HepG2 (cell line): ENCODE data around the gene WDHD1. TPM values are rescaled to one million over a fixed set of nuclear protein-coding genes. Genes with fewer than 3 reads are reported as not detected.

Experiments used
- ATAC-seq: fragments of 200-7000 bp; cut with Tn5 transposase; 3 replicates; pipeline ENCODE4 v1.9.1; 2020; ENCODE audit warnings: mild to moderate bottlenecking, moderate library complexity
- BruUV-seq: library from RNA; stranded (reverse); fragments of 400-500 nt; replicated peaks from 2 replicates; lab custom pipeline; 2021; lab: Mats Ljungman, UMichigan
- CTCF ChIA-PET: fragments of 300-600 bp; formaldehyde crosslinking; extraction: SDS; loops from one replicate; lab custom pipeline; 2021; ENCODE audit warnings: low total read pairs, inconsistent platforms, low intra/inter-chr PET ratio; lab: Yijun Ruan, JAX
- POLR2A ChIA-PET: fragments of 350-600 bp; sonication (Branson Sonifier 250); formaldehyde crosslinking; loops from one replicate; lab custom pipeline; 2020; ENCODE audit warnings: antibody characterized with exemption, inconsistent platforms; lab: Yijun Ruan, JAX
- DNase-seq: peaks from one replicate; pipeline ENCODE4 v3.0.0-alpha.2; 2015; ENCODE audit warnings: low spot score
- FAIRE-seq: peaks from 3 replicates; lab custom pipeline; 2011; peaks lifted over from hg19 to GRCh38; lab: Jason Lieb, UNC
- H2AFZ ChIP-seq: one replicate; pipeline ENCODE4 v1.6.1; 2011; ENCODE audit warnings: low read length, inconsistent platforms
- H3K27ac ChIP-seq: fragments of 300-600 bp; 3 replicates; pipeline ENCODE4 v1.8.0; 2011; ENCODE audit warnings: mixed run types, mild to moderate bottlenecking, mixed read lengths, low read length, inconsistent platforms; ENCODE audit not compliant: insufficient read depth; ENCODE audit errors: extremely low read length
- H3K27me3 ChIP-seq, 2 experiments: fragments of 200-600 bp in 1 of 2; 2 replicates in 1 of 2; 3 replicates in 1 of 2; pipeline versions ENCODE4 v1.6.0 to v1.8.0; 2011; ENCODE audit warnings: low read length in 2 of 2, mild to moderate bottlenecking in 2 of 2, moderate library complexity in 2 of 2, inconsistent platforms in 1 of 2; ENCODE audit not compliant: insufficient read depth in 2 of 2, control insufficient read depth in 1 of 2
- H3K36me3 ChIP-seq, 2 experiments: fragments of 200-600 bp in 1 of 2; replicated peaks in 1 of 2; 2 replicates in 1 of 2; 3 replicates in 1 of 2; pipeline versions ENCODE4 v1.5.1 to v1.8.0; 2011; ENCODE audit warnings: low read length in 2 of 2, inconsistent platforms in 1 of 2; ENCODE audit not compliant: insufficient read depth in 2 of 2, control insufficient read depth in 1 of 2
- H3K4me1 ChIP-seq: 2 replicates; pipeline ENCODE4 v1.5.1; 2012; ENCODE audit warnings: low read length, inconsistent platforms; ENCODE audit not compliant: insufficient read depth
- H3K4me2 ChIP-seq: 2 replicates; pipeline ENCODE4 v1.6.0; 2011; ENCODE audit warnings: low read depth, low read length, inconsistent platforms
- H3K4me3 ChIP-seq, 3 experiments: fragments of 200-600 bp in 1 of 3; sonication (generic), shearing (Covaris generic) in 1 of 3; replicated peaks in 1 of 3; 2 replicates each; pipeline ENCODE4 v1.5.1; 2011 to 2016; ENCODE audit warnings: low read length in 3 of 3, inconsistent platforms in 2 of 3, low read depth in 2 of 3, mild to moderate bottlenecking in 2 of 3, control low read depth in 1 of 3, mixed read lengths in 1 of 3; ENCODE audit not compliant: insufficient read depth in 1 of 3
- H3K79me2 ChIP-seq: one replicate; pipeline ENCODE4 v1.6.1; 2011; ENCODE audit warnings: low read length, inconsistent platforms; ENCODE audit not compliant: insufficient read depth
- H3K9ac ChIP-seq: 2 replicates; pipeline ENCODE4 v1.6.0; 2011; ENCODE audit warnings: mild to moderate bottlenecking, low read depth, low read length, inconsistent platforms; ENCODE audit not compliant: insufficient read depth
- H3K9me3 ChIP-seq: 2 replicates; pipeline ENCODE4 v1.5.1; 2012; ENCODE audit warnings: mild to moderate bottlenecking, low read length
- H4K20me1 ChIP-seq: 2 replicates; pipeline ENCODE4 v1.6.0; 2011; ENCODE audit warnings: inconsistent platforms, mild to moderate bottlenecking, low read length, moderate library complexity; ENCODE audit not compliant: insufficient read depth
- AGO1 ChIP-seq: fragments of 200-400 bp; formaldehyde crosslinking; IDR thresholded peaks from 2 replicates; pipeline ENCODE4 v1.6.1; 2017; ENCODE audit warnings: mild to moderate bottlenecking, low read depth, low read length, moderate library complexity; ENCODE audit not compliant: poor library complexity, severe bottlenecking
- ETV6 ChIP-seq: sonication (generic); formaldehyde crosslinking; conservative IDR thresholded peaks from 2 replicates; pipeline ENCODE4 v1.4.0; 2020; ENCODE audit warnings: missing genetic modification reagents
- HOXA7 ChIP-seq: sonication (generic); formaldehyde crosslinking; IDR thresholded peaks from 2 replicates; pipeline ENCODE4 v1.8.1; 2022; ENCODE audit warnings: mild to moderate bottlenecking, missing genetic modification reagents, moderate library complexity
- KDM4B ChIP-seq: sonication (generic); formaldehyde crosslinking; IDR thresholded peaks from 2 replicates; pipeline ENCODE4 v1.4.0; 2020; ENCODE audit warnings: missing genetic modification reagents
- RCOR2 ChIP-seq: IDR thresholded peaks from 2 replicates; pipeline ENCODE4 v1.6.1; 2016; ENCODE audit warnings: missing biosample characterization, missing genetic modification reagents
- RXRA ChIP-seq: sonication (generic); formaldehyde crosslinking; IDR thresholded peaks from 2 replicates; pipeline ENCODE4 v1.5.1; 2020; ENCODE audit warnings: missing genetic modification reagents
- SIX1 ChIP-seq: sonication (generic); formaldehyde crosslinking; IDR thresholded peaks from 2 replicates; pipeline ENCODE4 v1.4.0; 2020; ENCODE audit warnings: missing genetic modification reagents, borderline replicate concordance
- TGIF2 ChIP-seq: IDR thresholded peaks from 2 replicates; pipeline ENCODE4 v1.6.1; 2016; ENCODE audit warnings: control low read depth, missing compliant biosample characterization
- ZNF121 ChIP-seq: sonication (generic); formaldehyde crosslinking; IDR thresholded peaks from 2 replicates; pipeline ENCODE4 v1.5.0; 2020; ENCODE audit warnings: mild to moderate bottlenecking, missing genetic modification reagents
- ZNF230 ChIP-seq: sonication (generic); formaldehyde crosslinking; IDR thresholded peaks from 2 replicates; pipeline ENCODE4 v1.4.0; 2020; ENCODE audit warnings: mild to moderate bottlenecking, missing genetic modification reagents
- ZNF251 ChIP-seq: sonication (generic); formaldehyde crosslinking; IDR thresholded peaks from 2 replicates; pipeline ENCODE4 v1.9.0; 2021; ENCODE audit warnings: mild to moderate bottlenecking, missing genetic modification reagents
- ZNF260 ChIP-seq: sonication (generic); formaldehyde crosslinking; IDR thresholded peaks from 2 replicates; pipeline ENCODE4 v1.4.0; 2020; ENCODE audit warnings: missing genetic modification reagents, low read depth, mild to moderate bottlenecking, borderline replicate concordance
- ZNF605 ChIP-seq: sonication (generic); formaldehyde crosslinking; IDR thresholded peaks from 2 replicates; pipeline ENCODE4 v1.8.0; 2022; ENCODE audit warnings: mild to moderate bottlenecking, missing genetic modification reagents
- ZNF766 ChIP-seq: sonication (generic); formaldehyde crosslinking; IDR thresholded peaks from 2 replicates; pipeline ENCODE4 v1.5.0; 2020; ENCODE audit warnings: missing genetic modification reagents, borderline replicate concordance
- ZNF768 ChIP-seq: sonication (generic); formaldehyde crosslinking; IDR thresholded peaks from 2 replicates; pipeline ENCODE4 v1.4.0; 2020; ENCODE audit warnings: missing genetic modification reagents
- WGBS: methylation state at CpG from one replicate; pipeline ENCODE4 v1.1.6; 2017; ENCODE audit warnings: low lambda C conversion rate; 5-methylcytosine and 5-hydroxymethylcytosine counted together
- in situ Hi-C: cut with HindIII; loops from 2 replicates; pipeline ENCODE4 v1.10.0; 2017; ENCODE audit warnings: low pct_unique_long_range_greater_than_20kb; ENCODE audit not compliant: extremely low pct_ligation_motif_present
- intact Hi-C: fragments of 100-400 bp; cut with micrococcal nuclease; formaldehyde crosslinking; loops from one replicate; pipeline ENCODE4 v1.10.0; 2022; ENCODE audit not compliant: unreplicated experiment
- polyA plus RNA-seq, 8 experiments: library from polyadenylated mRNA; depleted of rRNA in 3 of 8; stranded (reverse) in 7 of 8; unstranded in 1 of 8; fragments of >200 nt; fragmentation: Illumina TruSeq in 4 of 8; extraction: Trizol in 4 of 8; gene quantifications; 2 replicates each; pipeline versions ENCODE4 v1.2.1 to v1.2.3, GENCODE V29; 2011 to 2016; ENCODE audit warnings: low read depth in 4 of 8, missing spikeins in 1 of 8, mixed read lengths in 1 of 8; ENCODE audit not compliant: insufficient read depth in 1 of 8
- total RNA-seq, 5 experiments: library from RNA; depleted of rRNA; stranded (reverse); fragments of >200 nt; fragmentation: Illumina TruSeq; extraction: Trizol; gene quantifications; 2 replicates each; pipeline ENCODE4 v1.2.3, GENCODE V29; 2016; ENCODE audit warnings: low read depth in 1 of 5
- TF ChIP-seq, protein P1 (sequence below): sonication (generic); formaldehyde crosslinking; IDR thresholded peaks from 2 replicates; pipeline ENCODE4 v1.5.0; 2020; ENCODE audit warnings: mild to moderate bottlenecking, missing genetic modification reagents
- TF ChIP-seq, protein P2 (sequence below): sonication (generic); formaldehyde crosslinking; conservative IDR thresholded peaks from 2 replicates; pipeline ENCODE4 v1.8.0; 2022; ENCODE audit warnings: missing genetic modification reagents

Gene WDHD1
- total and polyA plus RNA-seq, 2 of the 13 experiments (the other 11 are each of a cell fraction or from before 2014, with no cell fraction given) = 5.5 to 27.5 TPM

DNA sequence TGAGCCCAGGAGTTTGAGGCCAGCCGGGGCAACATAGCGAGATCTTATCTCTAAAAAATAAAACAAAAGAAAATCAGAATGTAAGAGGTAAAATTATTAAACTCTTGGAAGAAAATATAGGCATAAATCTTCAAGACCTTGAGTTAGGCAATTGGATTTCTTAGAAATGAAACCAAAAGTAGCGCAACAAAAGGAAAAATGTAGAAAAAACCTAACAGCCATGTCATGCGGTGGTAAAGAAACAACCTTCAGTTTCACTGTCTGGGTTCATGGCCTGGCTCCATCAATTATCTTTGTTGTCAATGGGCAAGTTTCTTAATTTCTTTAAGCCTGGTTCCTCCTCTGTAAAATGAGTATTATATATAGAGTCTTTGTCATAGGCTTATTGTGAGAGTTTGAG, 118.7 kb downstream of the WDHD1 start:
- CTCF ChIA-PET = no interaction called here
- DNase-seq = no peak
- intact Hi-C loops = loop anchor here (10.0 kb wide), 2 partner anchors 67 to 343 kb away; partner anchors contain the start of gene SAMD4A
- POLR2A ChIA-PET = no interaction called here
- H3K27me3 ChIP-seq = no peaks in the 10 kb centered on the region
- no peak overlapping the region for H3K9ac ChIP-seq
- FAIRE-seq = no peak
- no peak overlapping the region for H3K27ac ChIP-seq
- H3K4me3 ChIP-seq = no peak overlapping the region
- H3K36me3 ChIP-seq = no peaks in the 10 kb centered on the region
- WGBS = 73% methylated on average over 4 of the region's 4 CpGs
- no peak for ATAC-seq
- BruUV-seq = no TSS peak
- peaks cover 5% of the 10 kb centered on the region for H3K4me1 ChIP-seq
- in situ Hi-C loops = no loop called here
- peak; percentile 25; the same call in 1 of the 2 replicates for TF ChIP-seq ZNF121 (CRISPR knock-in tag)
- TF ChIP-seq ZNF230 (CRISPR knock-in tag) = no peak
- TF ChIP-seq, all 625 proteins: peak for 1
- Histone ChIP-seq H3K9me3 (no peaks in the 10 kb centered on the region), H3K4me2 (no peak overlapping the region), H3K79me2 (no peaks in the 10 kb centered on the region), H2AFZ (no peak overlapping the region), H4K20me1 (no peaks in the 10 kb centered on the region)

DNA sequence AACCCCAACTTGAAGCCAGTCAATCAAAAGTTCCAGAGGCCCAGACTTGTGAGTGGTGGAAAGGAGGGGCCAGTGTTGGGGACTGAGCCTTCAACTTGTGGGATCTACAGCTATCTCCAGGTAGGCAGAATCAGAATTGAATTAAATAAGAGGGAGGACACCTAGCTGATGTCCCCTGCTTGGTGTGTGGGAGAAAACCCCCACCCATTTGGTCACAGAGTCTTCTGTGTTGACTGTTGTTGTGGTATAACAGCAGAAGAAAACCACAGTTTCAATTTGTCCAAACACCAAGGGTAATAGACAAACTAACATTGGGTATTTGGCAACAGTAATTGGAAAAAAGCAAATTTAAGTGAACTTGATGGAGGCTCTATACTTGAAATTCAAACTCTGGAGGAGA, 120.8 kb downstream of the WDHD1 start:
- Histone ChIP-seq H2AFZ (no peak overlapping the region), H3K9ac (no peak overlapping the region), H4K20me1 (no peaks in the 10 kb centered on the region), H3K4me2 (no peak overlapping the region), H3K9me3 (no peaks in the 10 kb centered on the region), H3K36me3 (no peaks in the 10 kb centered on the region), H3K4me1 (peaks cover 10% of the 10 kb centered on the region), H3K79me2 (peaks cover 7% of the 10 kb centered on the region), H3K27ac (no peak overlapping the region), H3K4me3 (no peak overlapping the region), H3K27me3 (no peaks in the 10 kb centered on the region; a peak in 1 of 5 replicates)
- ChIA-PET CTCF (no interaction called here), POLR2A (no interaction called here)
- intact Hi-C loops = loop anchor here (10.0 kb wide), 2 partner anchors 69 to 341 kb away; partner anchors contain the start of gene SAMD4A
- BruUV-seq = no TSS peak
- FAIRE-seq (no peak), ATAC-seq (no peak), DNase-seq (no peak)
- in situ Hi-C loops = no loop called here
- TF ChIP-seq TGIF2 (CRISPR knock-in tag) (no peak), ZNF605 (CRISPR knock-in tag) (no peak), ZNF766 (no peak), ZNF251 (no peak), KDM4B (CRISPR knock-in tag) (no peak), ZNF260 (CRISPR knock-in tag) (no peak), RCOR2 (CRISPR knock-in tag) (no peak), ETV6 (CRISPR knock-in tag) (no peak), RXRA (CRISPR knock-in tag) (no peak), AGO1 (no peak), SIX1 (CRISPR knock-in tag) (no peak), ZNF768 (CRISPR knock-in tag) (no peak), HOXA7 (no peak)
- TF ChIP-seq, protein P1, sequence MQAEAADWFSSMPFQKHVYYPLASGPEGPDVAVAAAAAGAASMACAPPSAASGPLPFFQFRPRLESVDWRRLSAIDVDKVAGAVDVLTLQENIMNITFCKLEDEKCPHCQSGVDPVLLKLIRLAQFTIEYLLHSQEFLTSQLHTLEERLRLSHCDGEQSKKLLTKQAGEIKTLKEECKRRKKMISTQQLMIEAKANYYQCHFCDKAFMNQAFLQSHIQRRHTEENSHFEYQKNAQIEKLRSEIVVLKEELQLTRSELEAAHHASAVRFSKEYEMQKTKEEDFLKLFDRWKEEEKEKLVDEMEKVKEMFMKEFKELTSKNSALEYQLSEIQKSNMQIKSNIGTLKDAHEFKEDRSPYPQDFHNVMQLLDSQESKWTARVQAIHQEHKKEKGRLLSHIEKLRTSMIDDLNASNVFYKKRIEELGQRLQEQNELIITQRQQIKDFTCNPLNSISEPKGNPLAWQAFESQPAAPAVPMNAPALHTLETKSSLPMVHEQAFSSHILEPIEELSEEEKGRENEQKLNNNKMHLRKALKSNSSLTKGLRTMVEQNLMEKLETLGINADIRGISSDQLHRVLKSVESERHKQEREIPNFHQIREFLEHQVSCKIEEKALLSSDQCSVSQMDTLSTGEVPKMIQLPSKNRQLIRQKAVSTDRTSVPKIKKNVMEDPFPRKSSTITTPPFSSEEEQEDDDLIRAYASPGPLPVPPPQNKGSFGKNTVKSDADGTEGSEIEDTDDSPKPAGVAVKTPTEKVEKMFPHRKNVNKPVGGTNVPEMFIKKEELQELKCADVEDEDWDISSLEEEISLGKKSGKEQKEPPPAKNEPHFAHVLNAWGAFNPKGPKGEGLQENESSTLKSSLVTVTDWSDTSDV (CRISPR knock-in tag) = no peak
- TF ChIP-seq, protein P2, sequence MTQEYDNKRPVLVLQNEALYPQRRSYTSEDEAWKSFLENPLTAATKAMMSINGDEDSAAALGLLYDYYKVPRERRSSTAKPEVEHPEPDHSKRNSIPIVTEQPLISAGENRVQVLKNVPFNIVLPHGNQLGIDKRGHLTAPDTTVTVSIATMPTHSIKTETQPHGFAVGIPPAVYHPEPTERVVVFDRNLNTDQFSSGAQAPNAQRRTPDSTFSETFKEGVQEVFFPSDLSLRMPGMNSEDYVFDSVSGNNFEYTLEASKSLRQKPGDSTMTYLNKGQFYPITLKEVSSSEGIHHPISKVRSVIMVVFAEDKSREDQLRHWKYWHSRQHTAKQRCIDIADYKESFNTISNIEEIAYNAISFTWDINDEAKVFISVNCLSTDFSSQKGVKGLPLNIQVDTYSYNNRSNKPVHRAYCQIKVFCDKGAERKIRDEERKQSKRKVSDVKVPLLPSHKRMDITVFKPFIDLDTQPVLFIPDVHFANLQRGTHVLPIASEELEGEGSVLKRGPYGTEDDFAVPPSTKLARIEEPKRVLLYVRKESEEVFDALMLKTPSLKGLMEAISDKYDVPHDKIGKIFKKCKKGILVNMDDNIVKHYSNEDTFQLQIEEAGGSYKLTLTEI (CRISPR knock-in tag) = no peak
